Inflammatory macrophage (primary cell): ENCODE data around the gene MRTFA.
A peak's percentile ranks its signal among the peaks of the same experiment; 100 is the strongest.

Source experiments
- DNase-seq, 2 donors: peaks; one replicate each; pipeline ENCODE4 v3.0.0-alpha.2; 2020 to 2022

MRTFA gene

GRCh38 chr22:40485813-40486667 is 150.5 kb downstream of the MRTFA start:
- DNase-seq = peak in 1 of 2 donors; percentile 38

DNA sequence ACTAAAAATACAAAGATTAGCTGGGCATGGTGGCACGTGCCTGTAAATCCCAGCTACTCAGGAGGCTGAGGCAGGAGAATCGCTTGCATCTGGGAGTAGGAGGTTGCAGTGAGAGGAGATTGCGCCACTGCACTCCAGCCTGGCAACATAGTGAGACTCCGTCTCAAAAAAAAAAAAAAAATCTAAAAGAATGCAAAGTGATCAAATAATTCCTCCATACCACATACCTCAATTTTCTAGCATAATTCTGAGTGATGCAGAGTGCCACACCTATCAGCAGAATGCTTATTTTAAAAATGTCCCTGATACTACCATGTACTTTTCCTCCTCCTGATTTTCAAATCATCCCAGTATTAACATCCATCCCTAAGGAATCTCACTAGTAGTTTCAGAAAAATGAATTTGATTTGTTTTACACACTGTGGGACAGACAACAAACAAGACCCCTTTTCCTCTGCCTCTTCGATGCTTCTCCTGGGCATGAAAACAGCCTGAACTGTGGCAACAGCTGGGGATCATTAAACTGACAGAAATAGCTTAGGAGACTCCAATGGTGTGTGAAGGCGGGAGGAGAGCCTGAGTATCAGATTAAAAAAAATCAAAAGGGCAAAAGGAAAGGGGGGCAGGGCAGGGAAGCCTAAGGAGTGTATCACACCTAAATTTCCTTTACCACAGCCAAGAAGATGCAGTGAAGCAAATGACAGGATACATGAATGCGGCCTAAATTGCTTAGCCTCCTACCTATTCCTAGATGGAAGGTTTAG is 151.4 kb downstream of the MRTFA start:
- DNase-seq = no peak

- DNase-seq = no peak
These were observed 153.6 kb downstream of the MRTFA start for GRCh38 chr22:40482886-40483285.

GRCh38 chr22:40482391-40482790 is 154.1 kb downstream of the MRTFA start:
- no peak for DNase-seq

DNA sequence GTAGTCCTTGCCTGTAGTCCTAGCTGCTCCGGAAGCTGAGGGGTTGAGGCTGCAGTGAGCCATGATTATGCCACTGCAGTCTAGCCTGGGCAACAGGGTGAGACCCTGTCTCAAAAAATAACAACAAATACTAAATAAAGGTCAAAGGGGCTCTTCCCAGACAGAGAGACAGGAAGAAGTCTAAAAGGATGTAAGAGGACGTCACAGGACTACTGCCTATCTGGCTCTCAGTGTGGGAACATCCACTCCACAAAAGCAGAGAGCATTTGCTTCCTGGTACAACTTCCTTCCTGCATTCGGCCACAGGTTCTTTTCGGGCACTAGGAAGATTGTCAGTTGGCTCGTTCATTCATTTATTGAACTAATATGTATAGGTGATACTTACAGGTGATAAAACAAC is 155.5 kb downstream of the MRTFA start:
- no peak for DNase-seq

DNA sequence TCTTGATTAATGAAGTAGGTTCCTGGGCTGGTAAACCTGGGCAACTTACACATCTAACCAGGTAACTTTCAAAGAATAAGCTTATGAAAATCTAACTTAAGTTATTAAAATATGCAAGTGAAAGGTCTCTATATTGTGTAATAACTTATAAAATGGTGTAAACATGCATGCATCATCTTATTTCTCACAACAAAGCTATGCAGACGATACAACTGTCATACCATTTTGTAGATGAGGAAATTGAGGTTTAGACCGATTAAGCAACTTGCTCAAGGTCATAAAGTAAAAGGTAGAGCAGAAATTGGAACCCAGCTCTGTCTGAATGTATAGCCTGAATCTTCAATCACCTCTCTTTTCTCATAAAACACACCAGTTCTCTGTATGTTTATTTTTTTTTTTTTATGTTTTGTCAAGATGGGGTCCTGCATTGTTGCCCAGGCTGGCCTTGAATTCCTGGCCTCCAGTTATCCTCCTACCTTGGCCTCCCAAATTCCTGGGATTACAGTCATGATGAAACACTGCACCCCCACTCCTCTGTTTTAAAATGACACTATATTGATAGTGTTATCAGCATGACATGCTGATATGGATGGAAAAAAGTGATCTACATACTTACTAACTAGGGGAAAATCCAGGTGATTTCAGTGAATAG is 156.5 kb downstream of the MRTFA start:
- DNase-seq = peak; percentile 24 to 72

DNA sequence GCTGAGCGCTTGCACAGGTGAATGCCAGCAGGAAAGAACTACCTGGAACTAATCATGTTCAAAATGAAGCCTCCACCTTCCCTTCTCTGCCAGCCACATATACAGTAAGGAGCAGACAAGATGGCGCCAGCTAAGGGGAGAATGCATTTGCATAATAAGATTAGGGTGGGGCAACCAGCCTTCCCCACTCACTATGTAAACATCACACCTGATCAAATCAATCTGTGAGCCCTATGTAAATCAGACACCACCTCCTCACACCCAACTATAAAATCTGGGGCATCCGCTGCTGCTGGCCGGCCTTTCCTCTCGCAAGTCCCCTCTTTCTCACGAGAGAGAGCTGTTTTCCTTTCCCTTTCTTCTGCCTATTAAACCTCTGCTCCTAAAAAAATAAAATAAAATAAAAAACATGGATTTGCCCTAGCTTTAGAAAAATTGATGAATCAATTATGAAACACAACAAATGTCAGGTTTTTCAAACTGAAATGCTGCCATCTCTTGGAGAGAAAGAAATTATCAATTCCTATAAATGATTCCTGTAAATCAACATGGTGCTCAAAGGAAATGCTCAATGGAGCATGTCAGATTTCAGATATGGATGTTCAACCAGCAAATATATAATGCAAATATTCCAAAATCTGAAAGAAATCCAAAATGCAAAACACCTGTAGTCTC is 157.3 kb downstream of the MRTFA start:
- DNase-seq = no peak

- DNase-seq = no peak
These were observed 158.0 kb downstream of the MRTFA start for GRCh38 chr22:40478338-40479125.

DNA sequence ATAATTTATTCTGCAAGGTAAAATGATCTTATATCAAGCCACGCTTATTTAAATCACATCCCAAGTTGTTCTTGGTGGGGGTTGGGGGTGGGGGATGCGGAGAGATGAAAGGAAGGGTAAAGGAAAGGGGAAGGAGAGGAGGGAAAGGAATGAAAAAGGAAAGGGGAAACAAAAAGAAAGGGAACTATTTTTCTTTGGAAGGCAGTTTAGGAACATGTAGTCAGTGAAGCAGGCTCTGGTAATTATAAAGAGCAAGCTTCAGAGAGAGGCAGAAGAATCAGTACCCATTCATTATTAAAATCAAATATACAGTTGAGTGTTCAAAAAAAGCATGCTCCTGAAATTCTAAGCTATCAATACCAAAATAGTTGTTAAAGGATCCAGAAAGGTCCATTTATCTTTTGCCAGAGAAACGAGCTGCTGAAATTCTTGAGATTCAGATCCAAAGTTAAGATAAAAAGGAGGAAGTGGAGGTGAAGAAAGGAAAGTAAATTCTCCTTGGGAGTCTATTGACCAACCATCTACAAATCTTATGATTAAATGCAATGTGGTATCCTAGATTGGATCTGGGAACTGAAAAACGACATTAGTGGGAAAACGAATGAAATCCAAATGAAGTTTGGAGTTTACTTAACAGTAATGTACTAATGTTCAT is 158.7 kb downstream of the MRTFA start:
- DNase-seq = peak in 1 of 2 donors; percentile 29

- DNase-seq = no peak
These were observed 160.2 kb downstream of the MRTFA start for GRCh38 chr22:40476341-40476740.

- no peak for DNase-seq
These were observed 162.8 kb downstream of the MRTFA start for GRCh38 chr22:40473703-40474102.

DNA sequence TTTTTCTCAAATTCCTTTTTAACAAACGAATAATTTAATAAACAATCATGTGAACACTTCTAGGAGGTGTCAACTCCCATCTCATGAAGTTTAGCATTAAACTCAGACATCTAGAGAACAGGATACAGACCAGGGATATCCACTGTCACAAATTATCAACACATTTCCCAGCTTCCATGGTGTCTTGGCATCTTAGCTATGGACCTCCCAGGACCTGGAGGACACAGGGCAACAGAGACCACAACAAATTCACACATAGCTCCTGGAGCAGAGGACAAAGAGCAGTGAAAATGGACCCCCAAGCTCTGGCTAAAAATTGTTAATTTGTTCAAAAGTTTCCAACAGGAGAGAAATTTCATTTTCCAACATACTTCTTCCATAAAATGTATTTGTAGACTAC is 163.9 kb downstream of the MRTFA start:
- no peak for DNase-seq

DNA sequence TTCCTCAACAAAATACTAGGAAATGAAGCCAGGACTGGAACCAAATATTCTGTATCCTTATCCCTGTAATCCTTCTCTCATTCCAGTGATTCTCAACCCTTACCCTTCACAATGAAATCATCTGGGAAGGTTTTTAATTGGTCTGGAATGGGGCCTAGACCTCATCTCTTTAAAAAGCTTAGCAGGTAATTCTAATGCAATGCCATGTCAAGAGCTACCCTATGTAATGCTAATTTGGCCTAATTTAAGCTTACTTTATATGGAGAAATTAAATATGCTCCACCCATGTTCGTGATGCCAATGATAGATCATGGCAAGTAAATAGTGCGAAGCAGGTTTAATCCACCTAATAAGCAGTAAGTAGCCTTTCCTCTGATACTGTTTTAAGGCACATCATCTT is 164.5 kb downstream of the MRTFA start:
- no peak for DNase-seq

DNA sequence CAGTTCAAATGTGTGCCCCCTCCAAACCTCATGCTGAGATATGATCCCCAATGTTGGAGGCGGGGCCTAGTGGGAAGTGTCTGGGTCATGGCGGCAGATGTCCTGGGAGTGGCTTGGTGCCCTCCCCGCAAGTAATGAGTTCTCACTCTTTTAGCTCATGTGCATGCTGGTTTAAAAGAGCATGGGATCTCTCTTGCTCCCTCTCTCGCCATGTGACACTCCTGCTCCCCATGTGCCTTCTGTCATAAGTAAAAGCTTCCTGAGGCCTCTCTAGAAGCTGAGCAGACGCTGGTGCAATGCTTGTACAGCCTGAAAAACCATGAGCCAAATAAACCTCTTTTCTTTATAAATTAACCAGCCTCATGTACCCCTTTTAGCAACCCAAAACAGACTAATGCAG is 167.3 kb downstream of the MRTFA start:
- no peak for DNase-seq

GRCh38 chr22:40468616-40469015 is 167.9 kb downstream of the MRTFA start:
- no peak for DNase-seq

DNA sequence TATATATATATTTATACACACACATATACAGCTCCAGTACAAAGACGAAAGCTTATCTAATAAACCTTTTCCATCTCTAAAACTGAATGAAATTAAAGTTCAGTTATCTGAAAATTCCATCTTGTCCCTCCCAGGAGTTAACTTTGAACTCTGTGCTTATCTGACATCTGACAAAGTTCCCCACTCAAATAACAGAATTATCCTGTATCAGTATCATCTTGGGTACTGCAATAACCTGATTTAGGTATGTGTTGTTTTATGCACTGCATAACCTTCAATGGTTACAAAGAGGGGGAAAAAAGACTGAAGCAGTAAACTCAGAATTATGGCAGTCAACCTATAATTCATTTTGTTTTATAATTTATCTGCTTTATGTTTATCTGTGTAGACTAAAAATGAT is 169.5 kb downstream of the MRTFA start:
- no peak for DNase-seq

GRCh38 chr22:40463683-40464082 is 172.8 kb downstream of the MRTFA start:
- peak; percentile 22 to 36 for DNase-seq

DNA sequence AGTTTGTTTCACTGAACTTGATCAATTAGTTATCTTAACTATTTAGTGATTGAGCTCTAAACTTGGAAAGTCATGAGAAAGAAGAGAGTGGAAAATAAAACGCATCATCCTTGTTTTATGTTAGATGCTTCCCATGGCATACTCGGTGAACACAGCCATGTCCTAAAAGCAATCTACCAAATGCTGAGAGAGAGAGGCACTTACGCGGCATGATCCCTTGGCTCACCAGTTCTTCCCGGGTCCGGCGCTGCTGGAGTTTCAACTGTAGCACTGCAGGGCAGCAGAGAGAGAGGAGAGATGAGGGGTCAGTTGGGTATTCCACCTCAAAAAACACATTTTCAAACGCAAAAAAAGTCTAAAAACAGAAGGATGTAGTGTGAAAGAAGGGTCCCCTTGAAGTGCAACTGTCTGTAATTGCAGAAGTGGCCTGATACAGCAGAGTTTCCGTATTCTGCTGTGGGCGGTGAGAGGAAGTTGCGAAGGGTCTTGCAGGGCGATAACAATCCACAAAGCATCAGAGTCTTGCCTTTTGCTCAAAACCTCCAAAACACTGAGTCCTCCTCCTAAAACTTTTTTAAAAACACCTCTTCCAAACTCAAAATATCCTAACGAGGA is 173.4 kb downstream of the MRTFA start:
- peak; percentile 84 for DNase-seq

GRCh38 chr22:40462195-40462984 is 174.1 kb downstream of the MRTFA start:
- DNase-seq = peak; percentile 29 to 34

DNA sequence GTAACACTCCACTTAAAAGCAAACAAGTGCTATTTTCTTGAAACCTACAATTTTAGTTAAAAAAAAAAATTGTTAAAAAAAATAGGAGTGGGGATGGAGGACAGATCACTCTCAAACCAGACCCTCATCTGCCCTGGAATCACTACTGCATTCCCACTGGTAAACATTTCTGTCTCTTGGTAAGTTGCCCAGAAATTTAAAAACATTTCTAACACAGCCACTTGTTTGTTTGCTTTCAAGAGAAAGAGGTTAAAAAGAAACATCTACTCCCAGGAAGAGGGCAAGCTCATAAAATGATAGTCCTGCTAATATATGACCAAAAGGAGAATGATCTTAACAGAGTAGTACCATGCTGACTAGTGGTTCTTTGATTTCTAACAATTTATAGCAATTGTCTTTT is 182.8 kb downstream of the MRTFA start:
- no peak for DNase-seq
